Trophoblast cell (in vitro differentiated cells and primary cell): ENCODE measurements around the gene WSCD2.

ENCODE experiments used
- DNase-seq, 2 donors: peaks; one replicate each; pipeline ENCODE4 v3.0.0-alpha.2; 2016
- H2AFZ ChIP-seq: 2 replicates; pipeline ENCODE4 v1.6.1; 2013; ENCODE audit warnings: low read length, moderate library complexity, mild to moderate bottlenecking; ENCODE audit not compliant: insufficient read depth, poor library complexity
- H2AK5ac ChIP-seq: 2 replicates; pipeline ENCODE4 v1.6.1; 2013; ENCODE audit warnings: mild to moderate bottlenecking, low read length
- H2BK120ac ChIP-seq: 2 replicates; pipeline ENCODE4 v1.6.1; 2013; ENCODE audit warnings: low read length, mild to moderate bottlenecking, moderate library complexity; ENCODE audit not compliant: insufficient read depth, poor library complexity
- H2BK12ac ChIP-seq: 2 replicates; pipeline ENCODE4 v1.6.1; 2013; ENCODE audit warnings: mild to moderate bottlenecking, low read length, moderate library complexity
- H2BK5ac ChIP-seq: 2 replicates; pipeline ENCODE4 v1.6.1; 2013; ENCODE audit warnings: low read length, low read depth, moderate library complexity, mild to moderate bottlenecking; ENCODE audit not compliant: poor library complexity
- H3K14ac ChIP-seq: 2 replicates; pipeline ENCODE4 v1.6.1; 2013; ENCODE audit warnings: mild to moderate bottlenecking, low read length
- H3K18ac ChIP-seq: 2 replicates; pipeline ENCODE4 v1.6.1; 2013; ENCODE audit warnings: mild to moderate bottlenecking, low read length
- H3K23ac ChIP-seq: 2 replicates; pipeline ENCODE4 v1.6.1; 2013; ENCODE audit warnings: low read length
- H3K27ac ChIP-seq: 2 replicates; pipeline ENCODE4 v1.5.1; 2013; ENCODE audit warnings: low read depth, mild to moderate bottlenecking, inconsistent platforms, low read length, moderate library complexity
- H3K27me3 ChIP-seq: 2 replicates; pipeline ENCODE4 v1.6.1; 2013; ENCODE audit warnings: inconsistent platforms, mild to moderate bottlenecking, low read length, moderate library complexity; ENCODE audit not compliant: insufficient read depth
- H3K36me3 ChIP-seq, 2 experiments: 1 replicate in 1 of 2; 2 replicates in 1 of 2; pipeline ENCODE4 v1.6.1; 2013; ENCODE audit warnings: low read length in 2 of 2, mild to moderate bottlenecking in 2 of 2, moderate library complexity in 1 of 2; ENCODE audit not compliant: insufficient read depth in 2 of 2, control insufficient read depth in 1 of 2
- H3K4ac ChIP-seq: 2 replicates; pipeline ENCODE4 v1.6.1; 2013; ENCODE audit warnings: low read depth, mild to moderate bottlenecking, low read length, moderate library complexity
- H3K4me1 ChIP-seq, 2 experiments: 1 replicate in 1 of 2; 2 replicates in 1 of 2; pipeline ENCODE4 v1.6.1; 2013; ENCODE audit warnings: low read length in 2 of 2, mild to moderate bottlenecking in 2 of 2, moderate library complexity in 1 of 2; ENCODE audit not compliant: insufficient read depth in 2 of 2, control insufficient read depth in 1 of 2
- H3K4me2 ChIP-seq: 2 replicates; pipeline ENCODE4 v1.6.1; 2013; ENCODE audit warnings: inconsistent platforms, mild to moderate bottlenecking, low read length, moderate library complexity
- H3K4me3 ChIP-seq: 2 replicates; pipeline ENCODE4 v1.5.1; 2013; ENCODE audit warnings: mild to moderate bottlenecking, low read depth, low read length, inconsistent platforms
- H3K79me1 ChIP-seq: one replicate; pipeline ENCODE4 v1.6.1; 2013; ENCODE audit warnings: low read length
- H3K79me2 ChIP-seq: 2 replicates; pipeline ENCODE4 v1.6.1; 2013; ENCODE audit warnings: low read length, mild to moderate bottlenecking; ENCODE audit not compliant: control insufficient read depth, insufficient read depth, poor library complexity
- H3K9ac ChIP-seq: 2 replicates; pipeline ENCODE4 v1.6.1; 2013; ENCODE audit warnings: mild to moderate bottlenecking, low read length
- H3K9me3 ChIP-seq: 2 replicates; pipeline ENCODE4 v1.6.1; 2013; ENCODE audit warnings: low read depth, mild to moderate bottlenecking, control low read depth, inconsistent platforms, low read length; ENCODE audit not compliant: insufficient read depth
- H4K12ac ChIP-seq: 2 replicates; pipeline ENCODE4 v1.6.1; 2013; ENCODE audit warnings: low read depth, mild to moderate bottlenecking, low read length, moderate library complexity
- H4K8ac ChIP-seq: 2 replicates; pipeline ENCODE4 v1.6.1; 2013; ENCODE audit warnings: low read depth, mild to moderate bottlenecking, low read length, moderate library complexity
- H4K91ac ChIP-seq: one replicate; pipeline ENCODE4 v1.6.1; 2013; ENCODE audit warnings: low read depth, mild to moderate bottlenecking, low read length, moderate library complexity
- WGBS: extraction: QIAGEN DNeasy Blood & Tissue Kit; methylation state at CpG from one replicate; pipeline ENCODE4 v1.1.7; 2013; ENCODE audit warnings: missing lambda C conversion rate; ENCODE audit not compliant: insufficient read length, insufficient coverage; ENCODE audit errors: extremely low coverage; 5-methylcytosine and 5-hydroxymethylcytosine counted together

WSCD2 gene

GRCh38 chr12:108139454-108139853 is 10.4 kb downstream of the WSCD2 start:
- H3K14ac ChIP-seq, result no peak overlapping the region
- WGBS, result no CpG with 5 or more reads among the region's 2 CpGs
- H2AFZ ChIP-seq, result no peak overlapping the region
- no peak overlapping the region for H3K4me2 ChIP-seq
- no peak overlapping the region for H3K4ac ChIP-seq
- H3K27ac ChIP-seq, result no peak overlapping the region
- no peak for DNase-seq
- H2BK5ac ChIP-seq, result no peak overlapping the region
- H3K9ac ChIP-seq, result no peak overlapping the region
- no peak overlapping the region for H3K4me3 ChIP-seq
- H2BK120ac ChIP-seq, result no peak overlapping the region
- H3K18ac ChIP-seq, result no peak overlapping the region
- H4K91ac ChIP-seq, result no peak overlapping the region
- no peak overlapping the region for H2AK5ac ChIP-seq
- no peak overlapping the region for H4K8ac ChIP-seq
- H3K27me3 ChIP-seq, result no peaks in the 10 kb centered on the region
- no peaks in the 10 kb centered on the region for H3K9me3 ChIP-seq
- H3K79me1 ChIP-seq, result no peaks in the 10 kb centered on the region
- no peaks in the 10 kb centered on the region for H3K36me3 ChIP-seq
- H4K12ac ChIP-seq, result no peak overlapping the region
- H3K23ac ChIP-seq, result no peak overlapping the region
- no peak overlapping the region for H2BK12ac ChIP-seq
- no peaks in the 10 kb centered on the region for H3K79me2 ChIP-seq
- no peaks in the 10 kb centered on the region for H3K4me1 ChIP-seq

DNA sequence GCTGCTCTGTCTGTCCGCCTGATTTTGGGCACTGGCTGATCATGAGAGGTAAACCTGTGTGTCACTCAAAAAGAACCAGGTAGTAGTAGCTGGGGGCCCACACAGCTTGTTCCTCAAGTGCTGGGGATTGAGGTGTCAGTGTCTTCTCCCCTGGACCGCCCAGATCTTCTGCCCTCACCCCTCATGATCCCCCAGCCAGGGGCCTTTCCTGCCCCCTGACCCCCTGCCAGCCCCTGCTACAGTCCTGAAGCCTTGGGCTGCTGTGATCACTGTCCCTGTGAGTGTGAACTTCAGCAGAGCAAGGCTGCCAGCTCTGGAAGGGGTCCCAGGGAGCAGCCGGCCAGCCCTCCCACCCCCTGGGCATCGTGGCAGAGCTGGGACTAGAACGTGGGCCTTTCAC is 11.4 kb downstream of the WSCD2 start:
- H3K18ac ChIP-seq, result no peak overlapping the region
- H3K4me2 ChIP-seq, result no peak overlapping the region
- H3K23ac ChIP-seq, result no peak overlapping the region
- H3K79me1 ChIP-seq, result no peaks in the 10 kb centered on the region
- no peak overlapping the region for H4K91ac ChIP-seq
- no peaks in the 10 kb centered on the region for H3K4me1 ChIP-seq
- no peak overlapping the region for H3K9ac ChIP-seq
- no peaks in the 10 kb centered on the region for H3K36me3 ChIP-seq
- no CpG with 5 or more reads among the region's 5 CpGs for WGBS
- no peak overlapping the region for H3K27ac ChIP-seq
- H2BK120ac ChIP-seq, result no peak overlapping the region
- no peak overlapping the region for H2AK5ac ChIP-seq
- H2BK5ac ChIP-seq, result no peak overlapping the region
- H3K4ac ChIP-seq, result no peak overlapping the region
- H4K12ac ChIP-seq, result no peak overlapping the region
- no peaks in the 10 kb centered on the region for H3K79me2 ChIP-seq
- no peak overlapping the region for H2BK12ac ChIP-seq
- H3K14ac ChIP-seq, result no peak overlapping the region
- H3K9me3 ChIP-seq, result no peaks in the 10 kb centered on the region
- H4K8ac ChIP-seq, result no peak overlapping the region
- no peak for DNase-seq
- H3K27me3 ChIP-seq, result no peaks in the 10 kb centered on the region
- no peak overlapping the region for H2AFZ ChIP-seq
- H3K4me3 ChIP-seq, result no peak overlapping the region

DNA sequence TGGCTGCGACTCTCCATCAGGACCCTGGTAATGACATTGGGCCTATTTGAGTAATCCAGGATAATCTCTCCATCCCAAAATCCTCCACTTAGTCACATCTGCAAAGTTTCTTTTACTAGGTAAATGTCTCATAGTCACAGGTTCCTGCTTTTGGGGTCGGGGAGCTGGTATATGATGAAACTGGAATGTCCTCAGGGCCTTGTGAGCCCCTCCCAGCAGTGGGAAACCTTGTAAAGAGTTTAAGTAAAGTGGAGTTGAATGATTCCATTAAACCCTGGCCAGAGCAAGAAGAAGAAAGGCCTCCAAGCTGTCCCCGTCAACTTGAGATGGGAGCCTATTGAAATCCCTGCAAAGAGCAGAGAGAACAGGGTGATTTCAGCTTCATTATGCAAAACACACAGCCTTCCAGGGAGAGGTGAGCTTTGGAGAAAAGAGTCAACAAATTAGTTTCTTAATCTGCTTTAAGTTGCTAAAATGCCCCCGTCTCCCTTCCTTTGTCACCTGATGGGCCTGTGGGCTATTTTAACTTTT is 12.6 kb downstream of the WSCD2 start:
- H3K27me3 ChIP-seq, result no peaks in the 10 kb centered on the region

GRCh38 chr12:108143144-108143543 is 14.1 kb downstream of the WSCD2 start:
- DNase-seq, result no peak
- Histone ChIP-seq H3K14ac (no peak overlapping the region), H4K8ac (no peak overlapping the region), H2BK5ac (no peak overlapping the region), H4K91ac (no peak overlapping the region), H3K23ac (no peak overlapping the region), H2BK12ac (no peak overlapping the region), H3K27me3 (no peaks in the 10 kb centered on the region), H3K4ac (no peak overlapping the region), H3K79me2 (no peaks in the 10 kb centered on the region), H3K27ac (no peak overlapping the region), H3K36me3 (no peaks in the 10 kb centered on the region), H2AK5ac (no peak overlapping the region), H3K4me1 (no peaks in the 10 kb centered on the region), H3K9ac (no peak overlapping the region), H3K4me3 (no peak overlapping the region), H3K79me1 (no peaks in the 10 kb centered on the region), H3K9me3 (no peaks in the 10 kb centered on the region), H4K12ac (no peak overlapping the region), H2BK120ac (no peak overlapping the region), H3K4me2 (no peak overlapping the region), H3K18ac (no peak overlapping the region), H2AFZ (no peak overlapping the region)
- WGBS, result no CpG with 5 or more reads among the region's 1 CpG

More for the DNA sequence above, 12.6 kb downstream of the WSCD2 start:
- Histone ChIP-seq H3K36me3 (no peaks in the 10 kb centered on the region), H3K4ac (no peak overlapping the region), H2AFZ (no peak overlapping the region), H4K12ac (no peak overlapping the region), H3K14ac (no peak overlapping the region), H4K8ac (no peak overlapping the region), H3K23ac (no peak overlapping the region), H3K79me1 (no peaks in the 10 kb centered on the region), H3K4me2 (no peak overlapping the region), H2AK5ac (no peak overlapping the region), H3K4me3 (no peak overlapping the region), H3K79me2 (no peaks in the 10 kb centered on the region), H3K27ac (no peak overlapping the region), H3K9me3 (no peaks in the 10 kb centered on the region), H3K4me1 (no peaks in the 10 kb centered on the region), H2BK120ac (no peak overlapping the region), H3K9ac (no peak overlapping the region), H4K91ac (no peak overlapping the region), H2BK5ac (no peak overlapping the region), H3K18ac (no peak overlapping the region), H2BK12ac (no peak overlapping the region)
- no CpG with 5 or more reads among the region's 4 CpGs for whole genome bisulfite sequencing
- no peak for DNase-seq
